ENCODE data around the gene SLC25A11.
"Not testable (repeated sequence)": the region's sequence is repeated elsewhere in the genome, so short reads cannot be mapped to it uniquely, and the experiment has no call there.

The SLC25A11 gene

DNA sequence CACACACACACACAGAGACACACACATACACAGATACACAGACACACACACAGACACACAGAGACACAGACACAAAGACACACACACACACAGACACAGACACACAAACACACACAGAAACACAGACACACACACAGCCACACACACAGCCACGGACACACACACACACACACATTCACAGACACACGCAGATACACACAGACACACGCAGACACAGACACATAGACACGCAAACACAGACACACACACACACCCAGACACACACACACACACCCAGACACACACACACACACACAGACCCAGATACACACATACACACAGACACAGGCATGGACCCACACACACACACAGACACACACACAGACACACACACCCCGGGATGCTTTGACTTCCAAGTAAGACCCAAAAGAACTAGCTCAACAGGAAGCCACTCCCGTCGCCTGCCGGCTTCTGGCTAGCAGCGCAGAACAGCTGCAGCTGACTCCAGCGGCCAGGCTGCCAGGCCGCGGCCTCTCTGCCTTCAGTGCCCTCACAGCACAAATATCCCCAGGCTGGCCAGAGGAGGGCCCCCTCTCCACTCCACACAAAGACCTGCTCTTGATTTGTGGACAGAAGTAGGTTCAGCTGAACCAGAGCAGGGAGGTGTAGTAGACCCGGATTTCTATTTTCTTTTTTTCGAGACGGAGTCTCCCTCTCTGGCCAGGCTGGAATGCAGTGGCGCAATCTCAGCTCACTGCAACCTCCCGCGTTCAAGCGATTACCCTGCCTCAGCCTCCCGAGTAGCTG lies 30.9 kb downstream of the SLC25A11 start:
- peak; percentile 30 for FAIRE-seq

DNA sequence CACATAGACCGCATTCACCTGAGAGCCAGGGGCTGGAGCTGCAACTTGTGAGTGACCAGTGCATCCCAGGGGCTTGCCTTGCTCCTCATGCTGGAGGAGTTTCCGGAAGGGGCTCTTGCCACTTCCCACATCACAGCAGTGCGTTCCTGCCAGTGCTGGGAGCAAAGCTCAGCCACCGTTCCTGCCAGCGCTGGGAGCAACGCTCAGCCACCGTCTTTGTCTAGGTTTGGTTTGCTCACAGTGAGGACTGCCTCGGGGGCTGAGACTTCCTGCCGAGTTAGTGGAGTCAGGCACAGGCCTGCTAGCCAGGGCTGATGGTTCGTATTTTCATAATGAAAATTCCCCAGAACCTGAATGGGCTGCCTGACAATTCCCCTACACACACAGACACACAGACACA lies 31.5 kb downstream of the SLC25A11 start:
- FAIRE-seq: no peak

DNA sequence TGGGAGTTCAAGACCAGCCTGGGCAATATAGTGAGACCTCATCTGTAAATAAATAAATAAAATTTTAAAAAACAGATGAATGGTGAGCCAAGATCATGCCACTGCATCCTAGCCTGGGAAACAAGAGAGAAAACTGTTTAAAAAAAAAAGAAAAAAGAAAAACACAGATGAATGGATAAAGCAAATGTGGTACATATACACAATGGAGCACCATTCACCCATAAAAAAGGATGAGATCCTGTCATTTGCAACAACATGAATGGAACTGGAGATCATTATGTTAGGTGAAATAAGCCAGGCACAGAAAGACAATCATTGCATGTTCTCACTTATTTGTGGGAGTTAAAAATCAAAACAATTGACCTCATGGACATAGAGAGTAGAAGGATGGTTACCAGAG lies 33.2 kb downstream of the SLC25A11 start:
- FAIRE-seq: not testable (repeated sequence)

DNA sequence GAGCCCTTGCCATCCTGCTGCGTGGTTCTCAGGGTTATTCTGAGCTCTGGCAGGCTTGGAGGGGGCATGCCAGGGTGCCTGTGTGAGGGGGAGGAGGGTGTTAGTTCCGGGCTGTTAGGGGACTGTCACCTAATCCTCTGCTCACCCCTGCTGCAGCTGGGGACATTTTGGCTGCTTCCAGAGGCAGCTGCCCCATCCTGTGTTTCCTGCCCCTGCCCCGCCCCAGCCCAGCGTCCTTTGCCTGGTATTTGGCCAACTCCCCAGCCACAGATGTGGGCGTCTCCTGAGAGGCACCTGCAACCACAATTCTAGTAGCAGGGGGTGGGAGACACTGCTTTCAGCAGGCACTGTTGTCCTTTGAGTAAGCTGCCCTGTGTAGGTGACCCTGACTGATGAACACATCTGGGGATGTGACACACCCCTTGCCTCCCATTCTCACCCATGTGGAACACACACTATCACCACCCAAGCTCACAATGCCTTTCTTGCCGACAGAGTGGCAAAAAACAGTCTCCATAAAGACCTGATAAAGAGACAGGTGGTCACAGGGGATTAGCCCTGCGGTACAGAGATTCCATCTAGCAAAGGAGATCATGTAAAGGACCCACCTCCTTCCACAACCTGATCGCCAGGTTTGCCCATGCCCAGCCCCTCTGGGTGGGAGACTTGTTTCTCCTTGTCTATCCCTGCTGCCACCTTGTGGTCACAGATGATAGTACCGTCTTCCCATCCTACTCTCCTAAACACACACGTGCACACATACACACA lies 36.6 kb downstream of the SLC25A11 start, which contains the start of gene CHRNE:
Gene CHRNE, minus strand, starts transcription at position 48 of the 768 bp plus-strand sequence. Its CDS starts 35 bp downstream, at position 13.
- FAIRE-seq: no peak

DNA sequence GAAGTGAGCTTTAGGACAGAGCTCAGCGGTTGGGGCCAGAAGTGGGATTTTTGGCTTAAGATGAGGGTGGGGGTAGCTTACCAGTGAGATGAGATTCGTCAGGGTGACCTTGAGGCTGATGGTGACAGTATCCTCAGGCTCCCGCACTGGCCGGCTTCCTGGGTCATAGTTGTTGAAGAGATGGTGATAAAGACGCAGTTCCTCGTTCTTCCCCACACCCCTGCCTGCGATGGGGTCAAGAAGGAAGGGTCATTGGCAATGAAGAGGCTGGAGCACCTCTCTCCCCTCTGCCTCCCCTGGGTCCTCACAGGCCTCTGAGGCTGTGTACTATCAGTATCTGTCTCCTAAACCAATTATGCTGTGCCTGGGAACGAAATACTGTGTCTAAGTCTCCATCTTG lies 37.3 kb downstream of the SLC25A11 start:
- no peak for FAIRE-seq

DNA sequence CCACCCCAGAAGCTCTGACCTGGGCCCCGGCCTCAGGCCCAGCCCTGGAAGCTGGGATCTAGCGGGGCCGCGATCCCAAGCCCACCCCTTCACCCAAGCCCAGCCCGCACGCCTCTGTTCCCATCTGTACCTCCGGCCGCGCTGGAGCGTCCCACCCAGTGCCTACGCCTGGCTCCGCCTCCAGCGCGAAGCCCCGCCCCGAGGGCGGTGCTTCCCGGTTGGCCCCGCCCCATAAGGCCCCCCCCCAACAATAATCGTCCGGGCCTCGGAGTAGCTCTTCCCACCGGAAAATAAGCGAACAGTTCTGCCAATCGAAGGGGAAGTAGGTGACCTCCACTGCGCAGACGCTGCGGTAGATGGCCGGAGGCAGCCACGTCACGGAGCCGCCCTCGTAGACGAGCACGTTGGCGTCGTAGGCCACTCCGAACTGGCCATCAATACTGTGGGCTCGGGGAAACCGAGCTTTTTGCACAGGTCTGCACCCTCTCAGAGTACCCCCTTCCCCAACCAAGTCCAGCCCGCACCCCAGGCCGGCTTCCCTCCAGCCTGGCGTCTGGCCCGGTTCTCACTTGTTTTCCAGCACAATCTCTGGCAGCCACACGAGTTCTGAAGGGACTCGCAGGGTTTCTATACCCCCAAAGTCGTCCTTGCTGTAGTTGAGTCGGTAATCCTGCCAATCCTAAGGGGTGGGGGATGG lies 38.0 kb downstream of the SLC25A11 start:
- no peak for FAIRE-seq

DNA sequence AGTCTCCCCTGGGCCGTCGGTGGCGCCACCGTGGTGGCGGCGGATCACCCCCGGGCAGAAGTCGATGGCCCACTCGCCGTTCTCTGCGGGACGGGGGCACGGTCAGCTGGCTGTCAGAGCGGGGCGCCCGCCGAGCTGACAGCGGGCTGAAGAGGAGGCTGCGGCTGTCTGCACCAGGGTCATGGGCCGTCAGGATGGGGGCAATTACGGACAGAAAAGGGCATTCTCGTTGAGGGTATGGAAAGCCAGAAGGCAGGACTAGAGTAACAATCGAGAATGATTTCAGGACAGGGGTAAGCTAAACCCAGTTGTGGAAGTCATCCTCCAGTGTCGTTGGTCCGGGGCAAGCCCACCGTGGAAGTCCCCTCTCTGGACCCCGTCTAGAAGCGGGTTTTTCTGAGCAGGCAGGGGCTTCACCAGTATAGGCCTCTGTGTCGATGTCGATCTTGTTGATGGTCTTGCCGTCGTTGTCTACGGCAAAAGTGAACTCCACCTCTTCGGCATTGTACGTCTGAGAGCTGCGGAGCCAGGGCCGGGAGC lies 38.7 kb downstream of the SLC25A11 start:
- no peak for FAIRE-seq

DNA sequence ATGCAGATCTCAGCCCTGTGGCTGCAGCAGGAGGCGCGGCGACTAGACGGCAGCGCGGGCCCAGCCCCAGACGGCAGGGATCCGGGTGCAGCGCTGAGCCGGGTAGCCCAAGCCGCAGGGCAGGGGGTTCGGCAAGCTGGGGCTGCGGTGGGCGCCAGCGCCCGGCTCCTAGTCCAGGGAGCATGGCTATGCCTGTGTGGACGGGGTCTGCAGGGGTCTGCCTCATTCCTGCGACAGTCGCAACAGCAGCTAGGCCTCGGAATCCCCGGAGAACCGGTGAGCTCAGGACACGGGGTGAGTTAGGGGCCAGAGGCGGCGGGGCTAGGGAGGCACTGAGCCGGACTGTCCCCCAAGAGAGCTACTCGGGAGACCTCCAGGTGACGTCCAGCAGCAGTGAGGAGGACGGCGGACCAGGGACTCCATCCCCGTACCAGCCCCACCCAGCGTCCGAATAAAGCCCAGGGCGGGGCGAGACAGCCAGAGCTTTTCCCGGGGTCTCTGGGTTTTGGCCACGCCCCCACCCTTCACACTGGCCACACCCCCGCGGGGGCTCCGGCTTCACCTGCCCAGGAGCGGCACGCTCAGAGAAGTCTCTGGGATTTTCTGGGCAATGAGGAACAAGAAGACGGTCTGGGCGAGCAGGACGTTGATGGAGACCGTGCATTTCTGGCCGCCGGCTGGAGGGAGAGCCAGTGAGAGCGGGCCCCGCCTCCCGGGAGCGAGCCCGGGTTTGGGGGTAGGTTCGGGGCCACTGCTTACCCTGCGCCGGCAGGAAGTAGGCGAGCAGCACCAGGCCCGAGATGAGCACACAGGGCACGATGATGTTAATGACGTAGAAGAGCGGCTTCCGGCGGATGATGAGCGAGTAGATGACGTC lies 39.4 kb downstream of the SLC25A11 start:
- FAIRE-seq: no peak

DNA sequence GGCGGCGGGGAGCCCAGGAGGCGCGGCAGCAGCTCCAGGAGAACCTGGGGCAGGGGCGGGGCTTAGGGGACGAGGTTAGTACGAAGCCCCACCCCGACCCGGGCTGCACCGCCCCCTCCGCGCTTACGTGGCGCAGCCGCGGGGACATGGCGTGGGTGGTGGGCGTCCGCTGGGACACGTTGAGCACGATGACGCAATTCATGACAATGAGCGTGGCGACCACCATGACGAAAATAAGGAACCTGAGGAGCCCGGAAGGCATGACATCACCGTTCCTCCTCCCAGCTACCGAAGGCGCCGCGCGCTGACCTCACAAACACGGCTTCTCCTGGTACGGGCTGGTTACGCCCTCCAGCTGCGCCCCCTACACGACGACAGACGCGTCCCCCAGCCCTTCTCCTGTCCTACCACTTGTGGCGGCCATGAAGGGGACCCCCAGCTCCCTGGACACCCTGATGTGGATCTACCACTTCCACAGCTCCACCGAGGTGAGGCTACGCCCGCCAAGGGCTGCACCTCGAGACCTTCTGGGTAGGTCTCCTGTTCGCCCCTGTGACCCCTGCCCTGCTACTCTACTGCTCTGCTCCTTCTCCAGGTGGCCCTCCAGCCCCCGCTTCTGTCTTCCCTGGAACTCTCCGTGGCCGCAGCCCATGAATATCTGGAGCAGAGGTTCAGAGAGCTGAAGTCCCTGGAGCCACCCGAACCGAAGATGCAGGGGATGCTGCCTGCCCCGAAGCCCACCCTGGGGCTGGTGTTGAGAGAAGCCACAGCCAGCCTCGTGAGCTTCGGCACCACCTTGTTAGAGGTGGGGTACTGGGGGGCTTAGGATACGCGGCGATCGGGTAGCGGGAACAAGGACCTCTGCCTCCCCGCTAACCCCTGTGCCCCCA lies 40.3 kb downstream of the SLC25A11 start, which contains the start of gene C17orf107:
Gene C17orf107, plus strand, starts transcription at position 196 of the 890 bp plus-strand sequence. Its CDS starts 227 bp downstream, at position 423.
- FAIRE-seq: no peak

DNA sequence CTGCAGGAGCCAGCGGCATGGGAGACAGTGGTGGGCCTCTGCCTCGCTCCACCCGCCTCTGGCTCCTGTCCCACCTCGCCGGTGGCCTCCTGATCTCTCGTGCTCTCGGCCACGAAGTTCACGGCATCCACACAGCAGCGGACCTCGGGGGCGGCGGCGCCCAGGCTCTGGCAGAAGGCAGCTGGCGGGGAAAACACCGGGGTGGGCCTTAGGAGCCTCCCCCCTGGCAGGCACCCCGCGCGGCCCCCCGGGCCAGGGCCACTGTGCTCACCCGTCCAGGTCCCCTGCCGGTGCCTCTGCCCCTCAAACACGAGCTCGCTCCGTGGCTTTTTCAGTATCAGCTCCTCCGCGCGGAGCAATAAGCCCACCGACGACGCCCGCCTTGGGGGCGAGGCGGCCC lies 40.9 kb downstream of the SLC25A11 start:
- no peak for FAIRE-seq

DNA sequence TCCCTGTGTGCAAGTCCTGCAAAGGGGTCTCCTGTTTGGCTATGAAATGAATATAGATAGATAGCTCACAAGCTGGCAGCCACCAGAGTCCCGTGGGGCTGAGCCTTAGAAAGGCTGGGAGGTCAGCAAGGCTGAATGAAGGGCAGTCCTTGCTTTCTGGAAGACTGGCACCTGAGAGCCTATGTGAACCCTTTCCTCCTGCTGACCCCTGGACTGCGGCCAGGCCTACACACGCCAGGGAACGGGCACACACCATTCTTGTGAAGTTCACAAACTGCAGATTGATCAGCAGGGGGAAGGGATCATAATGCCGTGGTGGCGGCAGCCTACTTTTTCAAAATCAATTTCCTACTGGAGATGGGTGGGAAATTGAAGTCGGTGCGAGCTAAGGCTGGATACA lies 41.5 kb downstream of the SLC25A11 start:
- no peak for FAIRE-seq

DNA sequence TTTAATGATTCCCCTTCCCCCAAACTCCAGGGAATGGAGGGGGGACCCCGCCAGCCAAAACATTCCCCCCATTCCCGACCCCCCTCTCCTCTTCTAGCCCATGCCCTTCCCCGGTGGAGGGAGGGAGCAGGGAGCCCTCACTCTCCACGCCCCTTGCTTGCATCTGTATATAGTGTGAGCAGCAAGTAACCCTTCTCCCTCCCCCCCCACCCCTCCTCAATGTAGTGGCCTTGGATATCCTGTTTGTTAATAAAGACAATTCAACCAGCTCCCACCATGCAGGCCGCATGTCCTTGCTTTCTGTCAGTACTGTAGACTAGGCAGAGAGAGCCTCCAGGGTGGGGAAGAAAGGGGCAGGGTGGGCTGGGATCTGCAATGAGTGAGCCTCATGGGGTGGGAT lies 42.1 kb downstream of the SLC25A11 start:
- FAIRE-seq: no peak

DNA sequence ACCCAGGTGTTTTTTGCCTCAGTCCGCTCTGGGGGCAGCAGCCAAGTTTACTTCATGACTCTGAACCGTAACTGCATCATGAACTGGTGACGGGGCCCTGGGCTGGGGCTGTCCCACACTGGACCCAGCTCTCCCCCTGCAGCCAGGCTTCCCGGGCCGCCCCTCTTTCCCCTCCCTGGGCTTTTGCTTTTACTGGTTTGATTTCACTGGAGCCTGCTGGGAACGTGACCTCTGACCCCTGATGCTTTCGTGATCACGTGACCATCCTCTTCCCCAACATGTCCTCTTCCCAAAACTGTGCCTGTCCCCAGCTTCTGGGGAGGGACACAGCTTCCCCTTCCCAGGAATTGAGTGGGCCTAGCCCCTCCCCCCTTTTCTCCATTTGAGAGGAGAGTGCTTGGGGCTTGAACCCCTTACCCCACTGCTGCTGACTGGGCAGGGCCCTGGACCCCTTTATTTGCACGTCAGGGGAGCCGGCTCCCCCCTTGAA lies 42.6 kb downstream of the SLC25A11 start:
- FAIRE-seq: no peak

DNA sequence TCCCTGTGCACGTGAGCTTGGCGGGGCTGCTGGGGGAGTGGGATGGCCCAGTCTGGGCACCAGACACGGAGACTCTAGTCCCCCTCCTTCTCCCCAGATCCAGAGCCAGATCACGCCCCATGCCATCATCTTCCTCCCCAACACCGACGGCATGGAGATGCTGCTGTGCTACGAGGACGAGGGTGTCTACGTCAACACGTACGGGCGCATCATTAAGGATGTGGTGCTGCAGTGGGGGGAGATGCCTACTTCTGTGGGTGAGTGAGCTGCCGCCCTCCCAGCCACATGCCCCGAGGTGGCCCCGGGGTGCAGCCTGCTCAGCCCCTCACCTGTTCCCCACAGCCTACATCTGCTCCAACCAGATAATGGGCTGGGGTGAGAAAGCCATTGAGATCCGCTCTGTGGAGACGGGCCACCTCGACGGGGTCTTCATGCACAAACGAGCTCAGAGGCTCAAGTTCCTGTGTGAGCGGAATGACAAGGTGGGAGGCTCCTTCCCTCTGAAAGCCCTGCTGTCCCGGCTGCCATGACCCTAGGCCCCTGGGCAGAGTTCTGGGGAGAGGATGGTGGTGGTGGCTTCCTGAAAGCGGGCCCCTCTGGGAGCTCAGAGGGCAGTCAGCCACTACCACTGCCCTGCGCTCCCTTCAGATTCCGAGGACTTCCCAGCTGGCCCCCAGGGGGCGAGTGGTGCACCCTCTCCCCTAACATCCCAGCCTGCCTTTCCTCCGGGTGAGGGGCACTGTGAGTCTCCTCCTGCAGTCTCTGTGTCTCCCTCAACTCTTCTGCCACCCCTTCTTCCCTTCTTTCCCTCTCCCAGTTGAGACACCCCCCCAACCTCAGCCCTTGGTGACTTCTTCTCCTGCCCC lies 43.3 kb downstream of the SLC25A11 start:
- no peak for FAIRE-seq

DNA sequence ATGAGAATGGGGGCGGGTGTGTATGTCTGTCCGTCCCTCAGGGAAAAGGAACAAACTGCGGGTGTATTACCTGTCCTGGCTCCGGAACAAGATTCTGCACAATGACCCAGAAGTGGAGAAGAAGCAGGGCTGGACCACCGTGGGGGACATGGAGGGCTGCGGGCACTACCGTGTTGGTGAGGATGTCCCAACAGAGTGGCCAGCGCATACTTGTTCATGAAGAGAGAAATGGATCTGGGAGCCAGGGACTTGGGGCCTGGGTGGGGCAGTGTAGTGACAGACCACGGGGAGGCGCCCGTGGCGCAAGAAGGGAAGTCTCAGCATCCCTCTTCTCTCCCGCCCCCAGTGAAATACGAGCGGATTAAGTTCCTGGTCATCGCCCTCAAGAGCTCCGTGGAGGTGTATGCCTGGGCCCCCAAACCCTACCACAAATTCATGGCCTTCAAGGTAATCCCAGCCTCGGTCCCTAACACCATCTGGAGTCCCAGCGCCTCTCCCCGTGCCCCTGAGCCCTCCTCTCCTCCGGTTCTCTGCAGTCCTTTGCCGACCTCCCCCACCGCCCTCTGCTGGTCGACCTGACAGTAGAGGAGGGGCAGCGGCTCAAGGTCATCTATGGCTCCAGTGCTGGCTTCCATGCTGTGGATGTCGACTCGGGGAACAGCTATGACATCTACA lies 44.1 kb downstream of the SLC25A11 start:
- FAIRE-seq: no peak

DNA sequence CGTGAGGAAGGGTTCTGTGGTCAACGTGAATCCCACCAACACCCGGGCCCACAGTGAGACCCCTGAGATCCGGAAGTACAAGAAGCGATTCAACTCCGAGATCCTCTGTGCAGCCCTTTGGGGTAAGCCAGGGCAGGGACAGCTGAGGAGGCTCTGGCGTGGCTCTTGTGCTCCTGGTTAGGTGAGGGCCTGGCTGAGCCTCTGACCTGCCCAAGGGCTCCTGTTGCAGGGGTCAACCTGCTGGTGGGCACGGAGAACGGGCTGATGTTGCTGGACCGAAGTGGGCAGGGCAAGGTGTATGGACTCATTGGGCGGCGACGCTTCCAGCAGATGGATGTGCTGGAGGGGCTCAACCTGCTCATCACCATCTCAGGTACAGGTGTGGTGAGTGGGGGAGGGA lies 44.7 kb downstream of the SLC25A11 start:
- no peak for FAIRE-seq

DNA sequence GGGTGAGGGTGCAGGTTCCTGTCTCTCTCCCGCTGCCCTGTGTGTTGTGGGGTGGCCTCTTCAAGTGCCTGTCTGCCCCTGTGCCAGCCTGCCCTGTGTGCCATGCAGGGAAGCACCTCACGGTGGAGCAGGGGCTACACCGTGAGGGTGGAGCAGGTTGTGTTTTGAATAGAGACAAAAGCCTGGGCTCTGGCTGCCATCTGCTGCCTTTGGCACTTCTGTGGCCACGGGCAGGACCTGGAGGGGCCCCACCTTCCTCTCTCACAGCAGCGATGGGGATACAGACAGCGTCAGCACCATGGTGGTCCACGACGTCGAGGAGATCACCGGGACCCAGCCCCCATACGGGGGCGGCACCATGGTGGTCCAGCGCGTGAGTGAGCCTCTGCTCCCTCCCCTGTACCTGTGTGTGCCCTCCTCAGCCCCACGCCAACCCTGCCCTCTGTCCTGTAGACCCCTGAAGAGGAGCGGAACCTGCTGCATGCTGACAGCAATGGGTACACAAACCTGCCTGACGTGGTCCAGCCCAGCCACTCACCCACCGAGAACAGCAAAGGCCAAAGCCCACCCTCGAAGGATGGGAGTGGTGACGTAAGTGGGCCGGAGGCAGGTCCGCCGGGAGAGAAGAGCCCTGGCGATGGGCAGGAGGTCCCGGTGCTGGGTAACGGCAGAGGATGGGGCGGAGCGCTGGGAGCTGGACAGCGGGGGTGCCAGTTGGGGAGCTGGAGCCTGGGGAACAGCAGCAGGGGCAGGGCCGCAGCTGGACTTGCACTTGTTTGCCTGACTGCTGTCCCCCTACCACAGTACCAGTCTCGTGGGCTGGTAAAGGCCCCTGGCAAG lies 45.9 kb downstream of the SLC25A11 start:
- FAIRE-seq: no peak

DNA sequence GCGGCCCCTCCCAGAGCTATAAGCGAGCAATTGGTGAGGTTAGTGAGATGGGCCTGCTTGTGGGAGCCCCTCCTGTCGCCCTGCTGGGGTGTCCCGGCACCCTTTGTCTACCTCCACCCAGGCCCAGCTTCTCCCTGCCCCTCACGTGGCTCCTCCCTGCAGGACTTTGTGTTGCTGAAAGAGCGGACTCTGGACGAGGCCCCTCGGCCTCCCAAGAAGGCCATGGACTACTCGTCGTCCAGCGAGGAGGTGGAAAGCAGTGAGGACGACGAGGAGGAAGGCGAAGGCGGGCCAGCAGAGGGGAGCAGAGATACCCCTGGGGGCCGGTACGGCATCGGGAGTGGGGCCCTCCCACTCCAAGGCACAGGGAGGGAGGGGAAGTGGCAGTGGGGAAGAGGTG lies 46.6 kb downstream of the SLC25A11 start:
- FAIRE-seq: no peak

Data from islet of Langerhans (tissue), 1 donor.